Activated CD4-positive, alpha-beta T cell treated with anti-CD3 and anti-CD28 coated beads, Interleukin-2, amount 50 U/mL, for 16 hours (primary cell): ENCODE results near the gene LVRN.
"Not testable (repeated sequence)": the region's sequence is repeated elsewhere in the genome, so short reads cannot be mapped to it uniquely, and the experiment has no call there.

Experiments used
- DNase-seq: peaks from one replicate; pipeline ENCODE4 v3.0.0-alpha.2; 2020

Gene LVRN, protein sequence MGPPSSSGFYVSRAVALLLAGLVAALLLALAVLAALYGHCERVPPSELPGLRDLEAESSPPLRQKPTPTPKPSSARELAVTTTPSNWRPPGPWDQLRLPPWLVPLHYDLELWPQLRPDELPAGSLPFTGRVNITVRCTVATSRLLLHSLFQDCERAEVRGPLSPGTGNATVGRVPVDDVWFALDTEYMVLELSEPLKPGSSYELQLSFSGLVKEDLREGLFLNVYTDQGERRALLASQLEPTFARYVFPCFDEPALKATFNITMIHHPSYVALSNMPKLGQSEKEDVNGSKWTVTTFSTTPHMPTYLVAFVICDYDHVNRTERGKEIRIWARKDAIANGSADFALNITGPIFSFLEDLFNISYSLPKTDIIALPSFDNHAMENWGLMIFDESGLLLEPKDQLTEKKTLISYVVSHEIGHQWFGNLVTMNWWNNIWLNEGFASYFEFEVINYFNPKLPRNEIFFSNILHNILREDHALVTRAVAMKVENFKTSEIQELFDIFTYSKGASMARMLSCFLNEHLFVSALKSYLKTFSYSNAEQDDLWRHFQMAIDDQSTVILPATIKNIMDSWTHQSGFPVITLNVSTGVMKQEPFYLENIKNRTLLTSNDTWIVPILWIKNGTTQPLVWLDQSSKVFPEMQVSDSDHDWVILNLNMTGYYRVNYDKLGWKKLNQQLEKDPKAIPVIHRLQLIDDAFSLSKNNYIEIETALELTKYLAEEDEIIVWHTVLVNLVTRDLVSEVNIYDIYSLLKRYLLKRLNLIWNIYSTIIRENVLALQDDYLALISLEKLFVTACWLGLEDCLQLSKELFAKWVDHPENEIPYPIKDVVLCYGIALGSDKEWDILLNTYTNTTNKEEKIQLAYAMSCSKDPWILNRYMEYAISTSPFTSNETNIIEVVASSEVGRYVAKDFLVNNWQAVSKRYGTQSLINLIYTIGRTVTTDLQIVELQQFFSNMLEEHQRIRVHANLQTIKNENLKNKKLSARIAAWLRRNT

DNA sequence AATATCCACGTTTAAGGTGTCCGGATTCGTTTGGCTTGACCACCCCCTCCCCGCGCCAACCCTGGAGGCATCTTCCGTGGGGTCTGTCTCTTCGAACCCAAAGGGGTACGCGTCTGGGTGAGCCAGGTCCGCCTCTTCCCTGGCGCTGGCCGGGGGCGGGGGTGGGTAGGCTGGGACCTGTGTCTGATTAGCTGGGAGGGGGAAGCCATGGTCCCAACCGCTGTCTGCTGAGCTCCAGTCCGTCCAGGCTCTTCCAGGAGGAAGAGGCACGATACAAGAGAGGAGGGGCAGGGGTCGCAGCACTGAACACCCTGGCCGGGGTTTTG is at the start of gene LVRN:
Gene LVRN (plus strand): TSS at position 237 of the 326 bp plus-strand sequence. CDS start 143 bp downstream, outside the sequence.
- DNase-seq, result no peak

DNA sequence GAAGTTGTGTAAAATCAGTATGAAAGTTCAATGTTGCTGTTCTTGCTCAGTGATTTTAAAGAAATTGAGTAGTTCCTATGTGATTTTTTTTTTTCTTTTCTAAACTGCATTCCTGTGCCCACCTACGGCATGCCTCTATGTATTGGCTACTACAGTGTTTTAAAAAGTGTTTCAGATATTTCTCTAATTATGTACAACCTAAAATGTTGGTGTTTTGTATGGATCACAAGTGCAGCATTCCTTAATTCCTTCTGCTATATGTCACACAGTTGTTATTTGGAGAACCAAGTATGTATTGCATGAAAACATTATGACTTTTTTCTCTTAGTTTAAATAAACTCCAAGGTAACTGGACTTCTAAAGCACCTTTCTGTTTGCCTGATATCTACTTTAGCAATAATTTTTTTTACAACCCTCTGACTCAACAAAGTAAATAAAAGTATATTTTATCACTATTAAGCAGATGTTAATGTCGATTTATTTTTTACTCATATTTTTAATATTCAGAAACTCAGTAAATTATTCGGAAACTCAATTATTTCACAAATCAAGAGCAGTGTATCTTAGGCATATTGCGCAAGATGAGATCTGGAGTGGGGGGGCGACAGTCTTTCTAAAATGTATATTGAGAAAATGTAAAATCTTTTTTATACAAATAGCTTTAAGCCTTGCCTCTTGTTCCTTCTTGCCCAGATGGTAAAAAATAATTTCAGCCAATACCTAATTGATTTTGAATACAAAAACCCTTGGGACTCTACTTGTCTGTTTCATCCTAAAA is 48.5 kb upstream of the LVRN start:
- not testable (repeated sequence) for DNase-seq

DNA sequence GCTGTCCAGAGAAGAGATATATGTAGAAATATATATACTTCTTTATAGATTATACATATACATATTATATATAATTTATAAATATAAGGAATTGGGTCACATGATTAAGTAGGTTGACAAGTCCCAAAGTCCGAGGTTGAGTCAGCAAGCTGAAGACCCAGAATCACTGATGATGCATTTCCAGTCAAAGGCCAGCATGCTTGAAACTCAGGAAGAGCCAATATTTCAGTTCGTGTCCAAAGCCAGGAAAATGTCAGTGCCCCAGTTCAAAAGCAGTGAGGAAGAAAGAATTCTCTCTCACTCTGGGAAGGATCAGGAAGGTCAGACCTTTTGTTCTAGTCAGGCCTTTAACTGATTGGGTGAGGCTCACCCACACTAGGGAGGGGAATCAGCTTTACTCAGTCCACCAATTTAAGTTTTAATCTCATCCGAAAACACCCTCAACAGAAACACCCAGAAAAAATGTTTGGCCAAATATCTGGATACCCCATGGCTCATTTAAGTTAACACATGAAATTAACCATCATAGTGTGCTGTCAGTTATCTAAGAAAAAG is 42.0 kb upstream of the LVRN start:
- DNase-seq, result no peak

DNA sequence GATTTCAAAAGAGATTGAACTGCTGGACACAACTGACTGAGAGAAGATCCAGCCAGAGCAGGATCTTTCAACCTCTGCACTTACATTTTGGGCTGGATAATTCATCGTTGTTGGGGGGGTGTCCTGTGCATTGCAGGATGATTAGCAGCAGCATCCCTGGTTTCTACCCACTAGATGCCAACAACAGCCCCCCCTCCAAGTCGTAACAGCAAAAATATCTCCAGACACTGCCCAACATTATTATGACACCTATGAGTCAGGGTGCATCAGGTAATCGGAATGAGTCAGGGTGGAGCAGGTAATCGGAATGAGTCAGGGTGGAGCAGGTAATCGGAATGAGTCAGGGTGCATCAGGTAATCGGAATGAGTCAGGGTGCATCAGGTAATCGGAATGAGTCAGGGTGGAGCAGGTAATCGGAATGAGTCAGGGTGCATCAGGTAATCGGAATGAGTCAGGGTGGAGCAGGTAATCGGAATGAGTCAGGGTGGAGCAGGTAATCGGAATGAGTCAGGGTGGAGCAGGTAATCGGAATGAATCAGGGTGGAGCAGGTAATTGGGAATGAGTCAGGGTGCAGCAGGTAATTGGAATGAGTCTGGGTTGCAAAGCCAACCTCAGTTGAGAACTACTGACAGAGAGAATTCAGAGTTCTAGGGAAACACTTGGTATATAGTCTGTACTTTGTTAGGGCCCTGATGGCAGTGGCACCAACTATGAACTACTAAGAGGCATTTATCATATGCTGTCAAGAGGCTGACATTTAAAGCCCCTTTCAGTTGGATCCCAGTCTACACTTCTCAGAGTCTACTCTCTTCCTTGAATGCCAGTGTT is 33.5 kb upstream of the LVRN start:
- not testable (repeated sequence) for DNase-seq

DNA sequence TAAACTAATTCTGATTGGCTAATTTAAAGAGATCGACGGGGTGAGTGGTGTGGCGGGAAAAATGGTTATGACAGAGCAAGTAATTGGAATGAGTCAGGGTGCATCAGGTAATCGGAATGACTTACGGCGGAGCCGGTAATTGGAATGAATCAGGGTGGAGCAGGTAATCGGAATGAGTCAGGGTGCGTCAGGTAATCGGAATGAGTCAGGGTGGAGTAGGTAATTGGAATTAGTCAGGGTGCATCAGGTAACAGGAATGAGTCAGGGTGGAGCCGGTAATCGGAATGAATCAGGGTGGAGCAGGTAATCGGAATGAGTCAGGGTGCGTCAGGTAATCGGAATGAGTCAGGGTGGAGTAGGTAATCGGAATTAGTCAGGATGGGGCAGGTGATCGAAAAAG is 32.1 kb upstream of the LVRN start:
- DNase-seq, result not testable (repeated sequence)

DNA sequence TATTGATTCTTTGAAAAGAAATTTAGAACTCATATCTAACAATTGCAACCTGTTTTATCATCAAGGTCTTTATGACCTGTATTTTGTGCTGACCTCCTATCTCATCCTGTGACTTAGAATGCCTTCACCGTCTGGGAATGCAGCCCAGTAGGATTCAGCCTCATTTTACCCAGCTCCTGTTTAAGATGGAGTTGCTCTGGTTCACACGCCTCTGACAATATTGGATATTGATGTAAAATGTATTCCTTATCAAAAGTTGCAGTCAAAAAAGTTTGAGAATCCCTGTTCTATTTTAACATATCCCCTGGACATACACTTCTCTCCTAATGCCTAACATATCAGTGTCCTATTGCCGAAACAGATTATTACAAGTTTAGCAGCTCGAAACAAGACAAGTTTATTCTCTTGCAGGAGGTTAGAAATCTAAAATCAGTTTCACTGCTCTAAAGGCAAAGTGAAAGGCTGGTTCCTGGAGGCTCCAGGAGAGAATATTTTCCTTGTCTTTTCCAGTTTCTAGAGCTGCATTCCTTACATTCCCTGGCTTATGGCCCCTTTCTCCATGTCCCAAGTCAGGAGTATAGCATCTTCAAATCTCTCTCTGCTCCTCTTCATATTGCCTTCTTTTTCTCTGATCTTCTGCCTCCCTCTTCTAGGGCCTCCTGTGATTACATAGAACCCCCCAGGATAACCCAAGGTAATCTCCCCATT is 31.5 kb upstream of the LVRN start:
- no peak for DNase-seq

DNA sequence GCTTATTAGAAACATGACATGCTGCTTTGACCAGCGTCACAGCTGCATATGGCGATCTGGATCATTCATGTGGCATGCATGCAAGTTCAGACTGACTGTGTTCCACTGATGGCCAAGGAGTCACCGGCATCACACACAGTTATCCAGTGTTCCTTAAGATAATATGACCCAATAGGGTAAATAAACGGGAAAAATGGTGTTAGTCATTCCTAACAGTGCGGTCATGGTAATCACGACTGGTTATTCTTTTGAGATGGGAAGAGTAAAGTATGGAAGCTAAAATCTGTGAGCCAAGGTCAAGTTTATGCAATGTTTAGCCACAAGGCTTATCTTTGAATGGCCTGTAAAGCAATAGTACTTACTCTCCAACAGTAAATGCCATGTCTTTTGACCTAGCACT is 29.3 kb upstream of the LVRN start:
- DNase-seq, result no peak

DNA sequence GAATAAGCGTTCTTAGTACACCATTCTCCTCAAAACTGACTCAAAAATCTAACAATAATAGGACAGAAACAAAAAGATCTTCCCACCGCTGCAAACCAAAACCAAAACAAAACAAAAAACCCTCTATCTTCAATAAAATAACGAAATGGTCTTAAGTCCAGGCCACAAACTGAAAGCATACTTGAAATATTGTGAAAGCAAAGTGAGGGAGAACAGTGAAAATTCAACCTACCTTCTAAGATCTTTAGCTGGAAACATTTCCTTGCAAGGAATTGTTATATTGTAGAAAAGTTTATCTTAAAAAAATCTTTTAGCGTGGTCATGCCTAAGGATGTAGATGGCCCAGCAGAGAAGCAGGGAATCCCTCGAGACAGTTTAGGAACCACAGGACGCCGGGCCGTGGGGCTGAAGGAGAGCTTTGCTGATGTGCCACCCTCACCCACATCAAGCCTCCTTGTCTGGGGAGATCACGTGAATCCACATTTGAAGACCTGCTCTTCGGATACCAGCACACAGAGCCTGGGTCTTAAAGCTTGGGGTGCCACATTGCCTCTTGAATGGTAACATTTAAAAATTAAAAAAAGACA is 27.8 kb upstream of the LVRN start:
- DNase-seq, result no peak

DNA sequence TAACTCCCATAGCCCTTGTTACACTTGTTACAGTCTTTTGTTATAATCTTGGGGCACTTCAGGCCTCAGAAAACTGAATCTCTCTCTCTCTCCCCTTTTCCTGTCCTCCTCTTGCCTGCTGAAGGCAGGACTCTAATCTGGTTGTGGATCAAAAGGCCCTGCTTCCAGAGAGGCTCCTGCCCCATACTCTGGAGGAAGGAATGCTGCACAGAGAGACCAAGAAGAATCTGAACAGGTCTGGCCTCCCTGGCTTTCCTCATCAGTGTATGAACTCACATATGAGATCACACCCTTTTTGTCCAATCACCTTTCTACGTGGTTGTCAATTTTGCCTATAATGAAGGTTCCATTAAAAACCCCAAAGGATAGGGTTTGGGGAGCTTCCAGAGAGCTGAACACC is 26.2 kb upstream of the LVRN start:
- no peak for DNase-seq

DNA sequence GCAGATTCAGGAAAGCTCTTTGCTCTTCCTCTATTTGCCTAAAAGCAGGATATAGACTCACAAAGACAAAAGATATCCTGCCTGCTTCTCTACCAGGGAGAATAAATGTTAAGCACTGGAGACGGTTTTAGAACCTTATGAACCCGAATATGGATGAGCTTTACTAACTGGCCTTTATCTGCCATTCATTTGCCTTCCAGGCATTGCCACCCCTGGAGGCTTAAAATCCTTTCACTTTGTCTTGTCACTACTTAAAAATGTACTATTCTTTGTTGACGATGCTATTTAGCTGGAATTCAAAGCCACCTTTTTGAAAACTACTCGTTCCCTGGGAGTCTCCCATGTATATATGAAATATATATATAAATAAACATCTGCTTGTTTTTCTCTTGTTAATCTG is 23.2 kb upstream of the LVRN start:
- DNase-seq, result no peak

DNA sequence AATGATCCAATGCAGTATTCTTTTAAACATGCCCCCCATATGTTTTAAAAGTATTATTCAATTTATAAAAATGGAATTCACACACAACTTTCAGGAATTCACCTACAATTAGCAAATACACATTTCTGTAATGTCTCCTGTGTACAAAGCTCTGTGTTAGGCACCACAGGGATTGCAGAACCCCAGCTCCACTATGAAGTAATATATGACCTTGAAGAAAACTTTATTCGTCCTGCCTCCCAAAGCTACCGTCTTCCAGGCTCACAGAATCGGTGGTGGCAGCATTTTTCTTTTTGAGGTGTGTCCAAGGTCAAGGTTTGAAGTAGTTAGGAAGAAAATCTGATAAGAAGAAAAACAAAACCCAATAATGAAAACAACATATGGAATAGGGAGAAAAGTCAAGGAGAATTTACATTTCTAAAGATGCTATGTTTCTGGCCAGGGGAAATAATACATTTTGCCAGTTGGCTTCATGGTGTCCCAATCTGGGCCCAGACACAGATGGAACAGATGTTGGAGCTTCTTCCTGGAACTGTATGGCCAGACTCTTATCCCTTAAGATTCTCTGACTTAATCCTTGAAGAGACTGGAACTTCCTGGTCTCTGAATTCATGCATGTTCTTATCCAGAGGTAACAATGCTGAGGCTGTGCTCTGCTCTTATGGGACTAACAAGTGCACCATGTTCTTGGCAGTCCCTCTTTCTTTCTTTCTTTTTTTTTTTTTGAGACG is 22.0 kb upstream of the LVRN start:
- DNase-seq, result no peak

DNA sequence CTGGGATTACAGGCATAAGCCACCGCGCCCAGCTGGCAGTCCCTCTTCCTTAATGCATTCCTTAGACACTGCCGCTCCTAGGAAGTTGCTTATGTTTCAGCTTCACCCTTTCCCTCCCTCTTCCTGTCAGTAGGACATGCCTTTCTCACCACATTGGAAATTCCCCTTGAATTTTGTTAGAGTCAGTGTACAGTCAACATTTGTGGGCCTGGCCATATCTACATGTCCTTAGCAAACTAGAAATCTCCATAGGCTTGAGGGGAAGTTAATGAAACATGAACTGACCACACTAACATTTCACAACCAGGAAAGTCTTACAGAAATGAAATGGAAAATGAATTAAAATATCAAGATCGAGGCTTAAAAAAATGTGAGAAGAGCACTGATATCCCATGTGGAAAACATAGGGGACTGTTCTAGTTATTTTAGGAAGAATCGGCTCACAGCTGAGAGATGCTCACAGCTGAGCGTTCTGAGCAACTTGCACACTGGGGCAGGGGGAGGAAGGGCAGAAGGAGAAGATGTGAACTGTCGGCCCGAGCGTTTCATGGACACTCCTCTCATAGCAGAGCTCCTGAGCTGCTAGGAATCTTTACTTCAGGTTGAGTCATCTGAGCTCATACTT is 21.1 kb upstream of the LVRN start:
- no peak for DNase-seq

DNA sequence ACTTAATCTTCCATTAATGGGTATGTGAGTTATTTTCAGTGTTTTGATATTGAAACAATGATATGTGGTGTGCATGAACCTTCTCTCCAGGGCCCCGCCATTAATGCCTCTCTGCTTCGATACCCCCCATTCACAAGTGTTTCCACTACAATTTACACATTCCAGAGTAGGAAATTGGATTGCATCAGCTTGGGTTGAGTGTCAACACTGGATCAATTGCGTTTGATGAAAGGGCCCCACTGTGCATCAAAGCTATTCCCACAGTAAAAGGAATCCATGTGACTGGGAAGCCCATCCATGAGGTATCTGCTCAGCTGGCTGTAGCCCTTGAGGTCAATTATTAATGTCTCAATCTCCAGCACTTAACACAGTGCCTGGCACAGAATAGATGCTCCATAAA is 17.8 kb upstream of the LVRN start:
- no peak for DNase-seq

DNA sequence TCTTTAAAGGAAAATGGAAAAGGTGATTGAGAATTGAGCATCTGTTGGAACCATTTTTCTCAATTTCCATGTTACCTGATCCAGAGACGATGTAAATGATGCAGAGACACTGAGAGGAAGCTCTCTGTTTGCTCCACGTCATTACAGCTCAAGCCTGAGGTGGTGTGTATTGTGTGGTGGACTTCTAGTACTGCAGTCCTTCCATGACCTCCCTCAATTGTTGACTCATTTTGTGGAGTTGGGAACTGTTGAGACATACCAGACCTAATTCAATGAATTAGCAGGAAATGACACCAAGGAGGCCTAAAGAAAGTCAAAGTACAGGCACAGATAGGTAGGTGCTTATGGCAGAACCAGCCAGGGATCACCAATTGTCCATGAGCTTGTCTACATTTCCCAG is 15.6 kb upstream of the LVRN start:
- no peak for DNase-seq

DNA sequence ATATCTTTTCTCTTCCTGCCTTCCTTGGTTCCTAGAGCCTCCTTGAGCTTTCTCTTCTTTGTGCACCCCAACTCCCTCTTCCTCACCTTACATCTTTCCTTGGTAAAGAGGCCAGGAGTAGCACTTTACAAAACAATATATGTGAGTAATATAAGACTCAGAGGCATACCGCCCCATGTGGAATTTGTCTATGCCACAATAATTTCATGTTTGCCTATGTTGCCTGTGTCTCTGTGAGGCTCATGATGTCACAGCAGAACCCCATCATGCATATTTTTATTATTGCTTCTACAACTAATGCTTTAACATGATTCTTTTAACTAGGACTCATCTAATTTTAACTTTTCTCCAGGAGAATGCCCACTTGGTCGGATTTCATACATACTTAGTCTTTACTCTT is 15.0 kb upstream of the LVRN start:
- no peak for DNase-seq

DNA sequence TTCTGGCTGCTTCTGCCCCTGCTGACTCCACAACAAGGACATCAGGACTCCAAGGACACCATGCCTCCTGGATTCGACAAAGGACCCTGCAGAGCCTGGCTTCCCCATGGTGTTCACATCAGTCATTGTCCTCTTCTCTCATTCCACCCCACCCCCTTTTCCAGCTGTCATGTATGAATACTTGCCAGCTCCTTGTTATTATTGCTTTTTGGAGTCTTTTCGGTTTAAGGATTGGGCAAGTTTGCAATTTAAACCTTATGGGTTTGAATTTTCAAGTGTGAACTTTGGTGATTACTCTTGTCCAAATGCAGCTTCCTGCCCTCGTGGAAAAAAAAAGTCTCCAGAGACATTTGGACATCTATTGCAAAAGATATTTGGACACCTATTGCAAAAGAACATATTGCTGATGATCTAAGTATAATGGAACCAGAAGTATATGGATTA is 14.2 kb upstream of the LVRN start:
- no peak for DNase-seq

DNA sequence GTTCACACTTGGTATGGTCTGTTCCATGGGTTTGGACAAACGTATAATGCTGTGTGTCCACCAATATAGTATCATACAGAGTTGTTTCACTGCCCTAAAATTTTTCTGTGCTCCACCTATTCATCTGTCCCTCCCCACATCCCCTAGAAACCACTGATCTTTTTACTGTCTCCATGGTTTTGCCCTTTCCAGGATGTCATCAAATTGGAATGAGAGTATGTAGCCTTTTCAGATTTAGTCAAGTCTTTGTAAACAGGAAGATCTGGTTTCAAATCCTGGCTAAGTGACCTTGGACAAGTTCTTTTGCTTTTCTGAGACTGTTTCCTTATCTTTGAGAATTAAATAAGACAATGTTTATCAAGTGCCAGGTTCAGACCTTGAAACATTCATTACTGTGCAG is 13.2 kb upstream of the LVRN start:
- no peak for DNase-seq

DNA sequence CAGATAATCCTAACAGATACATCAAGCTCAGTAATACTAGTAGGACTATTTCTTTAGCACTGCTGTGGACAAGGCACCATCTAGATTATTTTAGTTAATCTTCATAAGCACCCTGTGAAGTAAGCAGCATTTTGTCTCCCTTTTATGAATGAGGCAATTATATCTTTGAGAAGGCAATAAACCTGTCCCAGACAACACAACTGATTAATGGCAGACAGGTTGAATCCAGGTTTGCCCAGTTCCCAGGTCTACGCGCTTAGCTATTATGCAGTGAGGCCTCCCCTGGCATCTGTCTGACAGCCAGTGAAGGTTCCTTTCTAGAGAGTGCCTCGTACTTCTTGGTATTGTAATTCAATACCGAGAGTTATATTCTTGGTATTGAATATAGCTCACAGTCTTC is 9.7 kb upstream of the LVRN start:
- no peak for DNase-seq

DNA sequence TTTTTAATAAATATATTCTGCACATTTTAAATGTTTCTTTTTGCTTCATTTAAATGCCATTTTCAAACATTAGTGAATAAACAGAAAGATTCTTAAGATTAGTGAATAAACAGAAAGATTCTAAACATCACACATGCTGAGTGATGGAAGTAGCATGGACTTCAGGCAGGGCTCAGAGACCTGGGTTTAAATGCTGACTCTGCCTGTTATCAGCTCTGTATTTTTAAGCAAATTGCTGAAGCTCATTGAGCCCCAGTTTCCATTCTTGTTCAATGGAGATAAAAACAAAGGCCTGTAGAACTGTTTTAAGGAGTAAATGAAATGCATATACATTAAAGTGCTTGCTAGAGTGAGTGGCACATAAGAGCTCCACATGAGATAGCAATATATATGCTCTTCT is 8.1 kb upstream of the LVRN start:
- DNase-seq, result no peak

DNA sequence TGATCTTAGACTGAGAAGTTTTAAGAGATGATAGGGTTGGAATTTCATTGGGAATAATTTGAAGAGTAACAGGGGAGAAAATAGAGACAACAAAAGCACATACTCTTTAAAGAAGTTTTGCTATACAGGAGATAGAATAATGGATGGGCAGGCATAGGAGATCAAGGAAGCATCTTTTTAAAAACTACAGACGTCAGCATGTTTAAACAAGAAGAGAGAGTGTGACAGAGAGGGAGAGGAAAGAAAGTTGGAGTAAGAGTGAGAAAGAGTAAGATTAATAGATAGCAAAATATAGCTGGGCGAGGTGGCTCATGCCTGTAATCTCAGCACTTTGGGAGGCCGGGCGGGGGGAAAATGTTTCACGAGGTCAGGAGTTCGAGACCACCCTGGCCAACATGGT is 5.3 kb upstream of the LVRN start:
- DNase-seq, result no peak
